Neuronal stem cell (in vitro differentiated cells): ENCODE data around the gene ATG12.

Source experiments
- DNase-seq: peaks from one replicate; pipeline ENCODE4 v3.0.0-alpha.2; 2013; ENCODE audit warnings: low spot score
- H2AFZ ChIP-seq: one replicate; pipeline ENCODE4 v1.6.1; 2013; ENCODE audit warnings: mild to moderate bottlenecking, low read length, inconsistent platforms
- H2AK5ac ChIP-seq: 2 replicates; pipeline ENCODE4 v1.6.1; 2013; ENCODE audit warnings: low read depth, mild to moderate bottlenecking, inconsistent platforms, low read length, moderate library complexity, mixed read lengths
- H2BK120ac ChIP-seq: 2 replicates; pipeline ENCODE4 v1.6.1; 2013; ENCODE audit warnings: low read depth, mild to moderate bottlenecking, inconsistent platforms, low read length, moderate library complexity, mixed read lengths
- H2BK12ac ChIP-seq: one replicate; pipeline ENCODE4 v1.6.1; 2013; ENCODE audit warnings: low read length, inconsistent platforms
- H2BK15ac ChIP-seq: 2 replicates; pipeline ENCODE4 v1.6.1; 2013; ENCODE audit warnings: mild to moderate bottlenecking, low read length, inconsistent platforms, mixed read lengths
- H2BK5ac ChIP-seq: one replicate; pipeline ENCODE4 v1.6.1; 2013; ENCODE audit warnings: inconsistent platforms, mild to moderate bottlenecking, low read length, moderate library complexity
- H3K14ac ChIP-seq: one replicate; pipeline ENCODE4 v1.6.1; 2013; ENCODE audit warnings: low read length, inconsistent platforms
- H3K18ac ChIP-seq: 2 replicates; pipeline ENCODE4 v1.6.1; 2013; ENCODE audit warnings: low read length, inconsistent platforms
- H3K23ac ChIP-seq: 2 replicates; pipeline ENCODE4 v1.6.1; 2013; ENCODE audit warnings: low read depth, mild to moderate bottlenecking, mixed read lengths, low read length, inconsistent platforms; ENCODE audit not compliant: poor library complexity
- H3K27ac ChIP-seq: replicated peaks from 3 replicates; pipeline ENCODE4 v1.5.1; 2013; ENCODE audit warnings: low read length, inconsistent platforms
- H3K27me3 ChIP-seq, 3 experiments: 2 replicates each; pipeline ENCODE4 v1.6.1; 2013; ENCODE audit warnings: low read length in 3 of 3, mild to moderate bottlenecking in 2 of 3, inconsistent platforms in 1 of 3, low read depth in 1 of 3, mixed read lengths in 1 of 3, moderate library complexity in 1 of 3; ENCODE audit not compliant: control insufficient read depth in 3 of 3, insufficient read depth in 3 of 3
- H3K36me3 ChIP-seq, 2 donors: replicated peaks in 1 of 2; 2 replicates each; pipeline ENCODE4 v1.6.1; 2013; ENCODE audit warnings: low read length in 2 of 2; ENCODE audit not compliant: control insufficient read depth in 2 of 2, insufficient read depth in 2 of 2
- H3K4ac ChIP-seq: 2 replicates; pipeline ENCODE4 v1.6.1; 2013; ENCODE audit warnings: inconsistent platforms, mild to moderate bottlenecking, low read length, moderate library complexity
- H3K4me1 ChIP-seq, 2 donors: 1 replicate in 1 of 2; 2 replicates in 1 of 2; pipeline ENCODE4 v1.6.1; 2013; ENCODE audit warnings: low read length in 2 of 2, low read depth in 1 of 2; ENCODE audit not compliant: control insufficient read depth in 2 of 2, insufficient read depth in 1 of 2
- H3K4me2 ChIP-seq: one replicate; pipeline ENCODE4 v1.6.1; 2013; ENCODE audit warnings: mild to moderate bottlenecking, low read length, inconsistent platforms; ENCODE audit not compliant: insufficient read depth, poor library complexity, severe bottlenecking
- H3K4me3 ChIP-seq, 2 donors: 2 replicates each; pipeline ENCODE4 v1.5.1; 2013; ENCODE audit warnings: low read length in 2 of 2, mild to moderate bottlenecking in 2 of 2, inconsistent platforms in 1 of 2, moderate library complexity in 1 of 2
- H3K79me1 ChIP-seq: one replicate; pipeline ENCODE4 v1.6.1; 2013; ENCODE audit warnings: low read depth, mild to moderate bottlenecking, inconsistent platforms, low read length, moderate library complexity
- H3K9ac ChIP-seq: one replicate; pipeline ENCODE4 v1.6.1; 2013; ENCODE audit warnings: mild to moderate bottlenecking, low read depth, low read length, inconsistent platforms; ENCODE audit not compliant: poor library complexity
- H3K9me3 ChIP-seq, 2 donors: replicated peaks in 1 of 2; 2 replicates each; pipeline versions ENCODE3 to v1.6.1; 2013; ENCODE audit warnings: low read length in 2 of 2, mild to moderate bottlenecking in 2 of 2, inconsistent platforms in 1 of 2, low read depth in 1 of 2, mixed read lengths in 1 of 2, moderate library complexity in 1 of 2; ENCODE audit not compliant: control insufficient read depth in 2 of 2, insufficient read depth in 1 of 2
- H4K8ac ChIP-seq: one replicate; pipeline ENCODE4 v1.6.1; 2013; ENCODE audit warnings: low read depth, mild to moderate bottlenecking, inconsistent platforms, low read length, moderate library complexity
- H4K91ac ChIP-seq: one replicate; pipeline ENCODE4 v1.6.1; 2013; ENCODE audit warnings: low read length, low read depth, mild to moderate bottlenecking, inconsistent platforms; ENCODE audit not compliant: poor library complexity
- WGBS, 2 donors: extraction: QIAGEN DNeasy Blood & Tissue Kit; methylation state at CpG; one replicate each; pipeline ENCODE4 v1.1.7; 2013; ENCODE audit warnings: missing lambda C conversion rate in 2 of 2, mixed read lengths in 1 of 2; ENCODE audit not compliant: insufficient read length in 2 of 2, insufficient replicate concordance in 1 of 2; ENCODE audit errors: extremely low coverage in 2 of 2; 5-methylcytosine and 5-hydroxymethylcytosine counted together

ATG12 gene

DNA sequence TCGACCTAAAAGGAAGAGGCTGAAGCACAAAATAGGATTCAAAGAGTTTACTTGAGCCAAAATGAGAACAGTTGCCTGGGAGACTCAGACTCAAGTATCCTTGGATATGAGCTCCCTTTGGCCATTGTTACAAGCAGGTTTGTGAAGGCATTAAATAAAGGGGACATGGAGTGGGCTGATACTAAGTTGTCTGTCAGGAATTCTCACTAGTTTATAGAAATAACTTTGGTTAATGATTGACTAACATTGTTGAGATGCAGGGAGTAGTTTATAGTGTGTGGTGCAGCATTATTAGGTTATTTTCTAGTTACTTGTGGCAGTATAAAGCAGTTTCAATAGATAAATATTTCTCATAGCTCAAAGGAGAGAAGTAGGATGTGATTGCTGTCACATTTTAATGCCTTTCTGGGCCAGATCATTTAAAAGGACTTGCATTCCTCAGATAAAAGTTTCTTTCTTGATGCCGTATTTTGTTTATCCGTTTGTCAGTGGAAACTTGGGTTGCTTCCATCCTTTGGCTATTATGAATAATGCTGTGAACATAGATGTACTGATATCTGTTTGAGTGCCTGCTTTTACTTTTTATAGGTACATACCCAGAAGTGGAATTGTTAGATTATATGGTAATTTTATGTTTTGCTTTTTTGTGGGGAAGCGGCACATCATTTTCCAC lies 9.5 kb upstream of the ATG12 start:
- Histone ChIP-seq H2BK15ac (no peak overlapping the region), H2AK5ac (no peak overlapping the region), H3K4ac (no peak overlapping the region), H3K23ac (no peak overlapping the region), H2BK12ac (no peak overlapping the region), H3K27ac (no peak overlapping the region), H3K14ac (no peak overlapping the region), H3K4me1 (peaks cover 0 to 22% of the 10 kb centered on the region in 2 donors), H3K79me1 (no peaks in the 10 kb centered on the region), H2BK5ac (no peak overlapping the region), H4K91ac (no peak overlapping the region), H2AFZ (no peak overlapping the region), H3K18ac (no peak overlapping the region), H3K36me3 (no peaks in the 10 kb centered on the region), H4K8ac (no peak overlapping the region), H3K27me3 (no peaks in the 10 kb centered on the region), H3K4me2 (no peak overlapping the region), H3K4me3 (no peak overlapping the region), H3K9ac (no peak overlapping the region), H3K9me3 (peaks cover 0 to 10% of the 10 kb centered on the region in 2 donors), H2BK120ac (no peak overlapping the region)
- no peak for DNase-seq
- no CpG with 5 or more reads among the region's 4 CpGs for WGBS, 2 donors

DNA sequence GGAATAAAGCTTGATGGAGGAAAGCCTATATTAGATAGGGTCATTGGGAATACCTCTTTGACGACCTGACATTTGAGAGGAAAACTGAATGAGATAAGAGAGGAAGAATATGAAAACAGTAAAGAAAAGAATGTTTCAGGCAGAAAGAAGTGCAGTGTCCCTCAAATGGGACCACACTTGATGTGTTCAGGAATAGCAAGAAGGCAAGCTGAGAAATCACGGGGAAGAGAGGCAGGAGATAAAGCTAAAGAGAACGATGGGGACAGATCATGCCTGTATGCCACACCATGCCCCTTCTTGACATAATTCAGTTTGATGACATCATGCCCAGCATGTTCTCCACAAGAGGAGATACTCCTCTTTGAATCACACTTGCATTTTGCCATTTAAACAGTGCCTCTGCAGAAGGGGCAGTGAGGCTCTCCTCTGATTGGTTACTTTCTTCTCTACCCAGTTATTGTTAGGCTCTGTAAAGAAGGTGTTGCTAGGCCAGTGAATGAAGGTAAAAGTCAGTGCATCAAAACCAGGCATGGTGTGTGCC lies 8.0 kb upstream of the ATG12 start:
- Histone ChIP-seq H3K4ac (no peak overlapping the region), H2AK5ac (no peak overlapping the region), H3K4me3 (no peak overlapping the region), H3K4me1 (peaks cover 0 to 22% of the 10 kb centered on the region in 2 donors), H3K27ac (no peak overlapping the region), H2BK5ac (no peak overlapping the region), H3K14ac (no peak overlapping the region), H4K8ac (no peak overlapping the region), H2BK15ac (no peak overlapping the region), H3K9ac (no peak overlapping the region), H3K18ac (no peak overlapping the region), H4K91ac (no peak overlapping the region), H2BK12ac (no peak overlapping the region), H2AFZ (no peak overlapping the region), H3K23ac (no peak overlapping the region), H2BK120ac (no peak overlapping the region), H3K9me3 (peaks cover 0 to 10% of the 10 kb centered on the region in 2 donors), H3K4me2 (no peak overlapping the region), H3K36me3 (no peaks in the 10 kb centered on the region), H3K79me1 (no peaks in the 10 kb centered on the region), H3K27me3 (no peaks in the 10 kb centered on the region)
- no CpG with 5 or more reads among the region's 3 CpGs for WGBS, 2 donors
- DNase-seq, result no peak

DNA sequence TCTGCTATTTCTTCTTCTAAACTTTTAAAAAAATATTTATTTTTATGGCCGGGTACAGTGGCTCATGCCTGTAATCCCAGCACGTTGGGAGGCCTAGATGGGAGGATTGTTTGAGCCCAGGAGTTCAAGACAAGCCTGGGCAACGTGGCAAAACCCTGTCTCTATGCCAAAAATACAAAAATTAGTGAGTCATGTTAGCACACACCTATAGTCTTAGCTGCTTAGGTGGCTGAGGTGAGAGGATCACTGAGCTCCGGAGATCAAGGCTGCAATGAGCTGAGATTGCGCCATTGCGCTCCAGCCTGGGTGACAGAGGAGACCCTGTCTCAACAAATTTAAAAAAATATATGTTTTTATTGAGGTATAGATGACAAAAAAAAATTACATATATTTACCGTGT lies 5.9 kb upstream of the ATG12 start:
- H2BK5ac ChIP-seq, result no peak overlapping the region
- no peaks in the 10 kb centered on the region for H3K9me3 ChIP-seq
- no peak overlapping the region for H3K9ac ChIP-seq
- no peak overlapping the region for H4K8ac ChIP-seq
- no peak for DNase-seq
- no CpG with 5 or more reads among the region's 7 CpGs for WGBS, 2 donors
- H3K27me3 ChIP-seq, result no peaks in the 10 kb centered on the region
- no peak overlapping the region for H2AK5ac ChIP-seq
- H4K91ac ChIP-seq, result no peak overlapping the region
- no peak overlapping the region for H3K18ac ChIP-seq
- no peak overlapping the region for H3K4me2 ChIP-seq
- H3K27ac ChIP-seq, result no peak overlapping the region
- H2BK12ac ChIP-seq, result no peak overlapping the region
- H3K14ac ChIP-seq, result no peak overlapping the region
- H2BK120ac ChIP-seq, result no peak overlapping the region
- H3K4me3 ChIP-seq, result no peak overlapping the region
- H3K23ac ChIP-seq, result no peak overlapping the region
- H3K4me1 ChIP-seq, result peaks cover 0 to 27% of the 10 kb centered on the region in 2 donors
- H2BK15ac ChIP-seq, result no peak overlapping the region
- H3K36me3 ChIP-seq, result no peaks in the 10 kb centered on the region
- no peak overlapping the region for H3K4ac ChIP-seq
- no peak overlapping the region for H2AFZ ChIP-seq
- H3K79me1 ChIP-seq, result no peaks in the 10 kb centered on the region

DNA sequence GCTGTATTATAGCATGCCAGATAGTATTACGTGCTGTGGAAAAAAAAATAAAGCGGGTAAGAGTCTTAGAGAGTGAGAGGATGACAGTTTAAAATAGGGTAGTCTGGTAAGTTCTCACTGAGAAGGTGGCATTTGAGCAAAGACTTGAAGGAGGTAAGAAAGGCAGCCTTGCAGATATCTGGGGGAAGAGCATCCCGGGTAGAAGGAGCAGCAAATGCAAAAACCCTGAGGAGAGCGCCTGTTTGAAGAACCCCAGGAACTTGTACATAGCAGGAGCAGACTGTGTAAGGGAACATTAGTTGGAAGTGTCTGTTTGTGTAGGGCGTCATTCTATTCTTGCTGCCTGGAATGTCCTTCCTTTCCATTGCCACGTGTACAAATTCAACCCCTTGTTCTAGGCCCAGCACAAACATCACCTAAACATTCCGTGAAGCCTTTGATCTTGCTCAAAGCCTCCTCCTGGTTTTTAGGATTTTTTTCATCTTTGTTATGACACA lies 3.0 kb upstream of the ATG12 start:
- Histone ChIP-seq H2AK5ac (no peak overlapping the region), H3K79me1 (no peaks in the 10 kb centered on the region), H3K4ac (no peak overlapping the region), H3K4me2 (no peak overlapping the region), H3K9me3 (no peaks in the 10 kb centered on the region), H3K27me3 (no peaks in the 10 kb centered on the region), H4K8ac (no peak overlapping the region), H3K9ac (no peak overlapping the region), H4K91ac (no peak overlapping the region), H3K23ac (no peak overlapping the region), H3K36me3 (no peaks in the 10 kb centered on the region), H3K27ac (no peak overlapping the region), H3K4me3 (no peak overlapping the region), H3K14ac (no peak overlapping the region), H3K18ac (no peak overlapping the region), H2BK15ac (no peak overlapping the region), H3K4me1 (peaks cover 2 to 7% of the 10 kb centered on the region in 2 donors), H2BK12ac (no peak overlapping the region), H2AFZ (no peak overlapping the region), H2BK120ac (no peak overlapping the region), H2BK5ac (no peak overlapping the region)
- WGBS, 2 donors, result no CpG with 5 or more reads among the region's 7 CpGs
- no peak for DNase-seq
